Raji (cell line): ENCODE data around the gene GCNT4.

Source experiments
- POLR2A ChIP-seq: IDR thresholded peaks from 2 replicates; pipeline ENCODE4 v1.6.1; 2011; ENCODE audit warnings: low read depth, low read length, control low read depth; ENCODE audit not compliant: insufficient read depth

Gene GCNT4

DNA sequence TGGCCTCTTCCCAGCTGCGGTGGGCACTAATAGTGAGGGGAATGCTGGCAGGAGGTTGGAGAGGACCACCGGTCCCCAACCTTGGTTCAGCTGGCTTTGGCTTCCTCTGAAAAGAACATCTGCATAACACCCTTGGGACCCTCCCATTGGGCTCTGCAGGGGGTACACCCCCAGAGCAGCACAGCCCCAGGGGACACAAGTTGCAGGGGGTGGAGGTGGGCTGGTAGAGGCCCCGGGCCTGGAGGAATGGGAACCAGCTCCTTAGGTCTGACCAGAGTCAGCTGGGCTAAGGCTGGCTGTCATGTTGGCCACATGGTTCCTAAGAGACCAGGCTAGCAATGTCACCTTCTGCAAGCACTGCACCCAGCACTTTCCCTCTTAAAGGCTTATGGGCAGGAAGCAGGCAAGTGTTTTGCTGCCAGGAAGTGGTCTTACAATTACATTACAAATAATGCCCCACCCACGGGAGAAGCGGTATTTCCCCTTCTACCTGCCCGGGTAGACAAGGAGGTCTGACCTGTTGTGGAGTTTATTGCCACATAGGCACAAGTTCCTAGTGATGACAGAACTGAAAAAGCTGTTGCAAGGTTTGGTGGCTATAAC, 18.1 kb downstream of the GCNT4 start:
- TF ChIP-seq POLR2A = no peak

DNA sequence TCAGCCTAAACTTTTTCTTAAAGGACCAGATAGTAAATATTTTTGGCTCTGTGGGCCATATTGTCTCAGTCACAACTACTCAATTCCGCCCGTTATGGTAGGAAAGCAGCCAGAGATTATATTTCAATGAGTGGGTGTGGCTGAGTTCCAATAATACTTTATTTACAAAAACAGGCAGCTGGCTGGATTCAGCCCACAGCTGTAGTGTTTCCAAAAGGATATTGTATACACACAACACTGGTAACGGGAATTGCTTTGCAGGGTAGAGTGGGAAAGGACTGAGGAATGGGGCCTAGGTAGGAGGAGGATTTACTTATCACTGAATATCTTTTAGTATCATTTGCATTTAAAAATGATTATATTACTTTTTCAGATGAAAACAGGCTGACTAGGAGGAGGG, 21.0 kb downstream of the GCNT4 start:
- no peak for TF ChIP-seq POLR2A

DNA sequence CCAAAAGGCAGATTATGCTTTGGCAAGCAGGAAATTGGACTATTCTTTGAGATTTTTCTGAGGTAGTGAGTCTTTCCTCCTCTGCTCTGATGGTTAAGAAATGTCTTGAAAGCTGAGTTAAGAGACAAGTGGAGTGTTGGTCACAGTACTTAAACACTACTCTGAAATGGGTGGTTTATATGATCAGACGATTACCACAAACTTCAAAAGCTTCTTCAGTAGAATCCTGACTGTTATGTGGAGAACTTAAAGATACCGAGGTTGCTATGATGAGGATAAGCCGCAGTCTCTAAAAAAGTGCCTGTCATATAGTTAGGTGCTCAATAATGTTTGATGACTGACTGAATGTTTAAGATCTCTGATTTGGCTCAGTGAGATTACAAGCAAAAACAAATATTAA, 24.3 kb downstream of the GCNT4 start:
- TF ChIP-seq POLR2A = no peak

DNA sequence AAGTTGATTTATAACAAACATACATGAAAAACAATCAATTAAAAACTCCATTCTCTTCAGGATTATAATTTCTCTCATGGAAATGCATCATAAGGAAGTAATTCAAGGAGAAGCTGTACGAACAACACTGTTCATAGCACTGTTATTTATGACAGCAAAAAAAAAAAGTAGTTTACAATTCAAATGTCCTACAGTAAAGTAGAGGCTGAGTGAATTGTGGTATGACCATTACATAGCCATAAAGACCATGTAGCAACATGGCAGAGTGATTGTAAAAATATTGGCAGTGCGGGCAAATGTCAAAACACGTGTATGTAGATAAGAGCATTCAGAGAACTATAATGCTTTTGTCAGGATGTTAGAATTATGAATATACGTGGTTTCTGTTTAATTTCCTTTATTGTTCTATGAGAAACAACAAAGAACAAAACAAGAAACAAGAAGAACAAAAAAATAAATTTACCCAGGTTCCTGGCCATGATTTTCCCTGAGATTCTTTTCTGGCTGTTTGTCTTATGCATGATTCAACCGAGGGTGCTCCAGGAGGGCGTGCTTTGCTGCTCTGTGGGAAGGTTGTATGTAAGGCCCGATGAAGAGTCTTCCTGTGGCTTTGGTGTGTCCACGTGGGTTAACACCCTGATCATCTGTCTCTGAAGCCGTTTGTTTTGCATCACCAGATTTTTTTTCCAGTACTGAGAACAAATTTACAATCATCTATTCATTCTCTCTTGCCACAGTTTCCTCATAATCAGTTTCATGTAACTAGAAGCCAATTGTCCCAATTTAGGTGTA, 28.8 kb downstream of the GCNT4 start:
- no peak for TF ChIP-seq POLR2A

DNA sequence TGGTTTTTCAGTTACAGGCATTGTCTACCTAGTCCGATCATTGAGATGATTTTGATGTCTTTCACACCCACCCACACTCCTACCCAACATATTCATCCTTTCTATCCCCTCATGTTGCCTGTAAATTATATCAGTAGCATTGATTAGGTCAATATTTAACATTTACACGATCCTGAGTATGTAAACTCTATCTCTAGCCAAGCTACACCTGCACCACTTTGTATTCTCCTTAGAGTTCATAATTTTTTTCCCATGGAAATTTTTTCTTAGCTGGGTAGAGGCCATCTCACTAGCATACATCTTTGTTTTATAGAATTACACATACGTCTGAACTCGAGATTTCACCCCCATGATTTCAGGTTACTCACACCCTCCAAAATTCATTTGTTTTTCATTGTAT, 30.6 kb downstream of the GCNT4 start:
- TF ChIP-seq POLR2A = no peak

DNA sequence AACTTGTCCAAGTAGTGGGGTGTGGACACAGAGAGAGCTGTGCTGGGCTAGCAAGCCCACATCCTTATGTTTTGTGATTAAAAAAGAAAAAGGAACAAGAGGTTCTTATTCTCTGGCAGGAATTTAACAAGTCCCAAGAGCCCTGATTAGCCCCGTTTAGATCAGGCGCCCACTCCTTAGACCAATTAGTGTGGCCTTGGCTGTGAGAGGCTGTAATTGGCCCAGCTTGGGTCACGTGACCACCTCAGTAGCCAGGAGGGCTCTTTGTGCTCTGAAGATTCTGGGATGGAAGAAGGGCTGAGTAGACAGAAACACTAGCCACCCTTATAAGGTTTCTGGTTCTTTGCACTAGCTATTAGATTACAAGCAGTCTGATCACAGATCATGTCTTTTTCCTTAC, 31.1 kb downstream of the GCNT4 start:
- TF ChIP-seq POLR2A = no peak

DNA sequence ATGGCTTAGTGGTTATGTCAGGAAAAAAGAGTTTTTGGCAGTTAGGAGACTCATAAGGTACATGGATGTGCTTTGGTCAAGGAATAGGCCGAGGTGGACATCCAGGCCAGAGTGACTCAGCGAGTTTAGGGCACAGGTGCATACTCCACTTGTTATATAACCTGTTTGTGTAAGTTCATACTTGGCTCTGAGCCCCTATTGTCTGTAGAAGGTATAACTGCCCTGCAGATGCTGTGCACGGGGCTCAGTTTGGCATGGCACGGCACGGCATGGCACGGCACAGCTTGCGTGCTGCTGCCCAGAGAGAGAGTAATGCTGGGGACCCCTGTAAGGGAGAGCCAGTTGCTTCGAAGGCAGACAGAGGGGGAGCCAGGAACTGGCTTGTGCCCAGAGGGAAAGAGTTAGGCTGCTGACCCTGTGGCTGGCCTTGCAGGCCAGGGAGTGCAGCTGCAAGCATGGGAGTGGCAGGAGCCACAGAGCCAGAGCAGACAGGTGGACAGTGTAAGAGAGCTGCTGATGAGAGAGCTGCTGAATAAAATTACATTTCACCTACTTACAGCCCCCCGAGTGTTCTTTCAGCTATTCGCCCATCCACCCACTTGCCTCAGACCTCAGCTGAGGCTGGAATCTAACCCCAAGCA, 32.2 kb downstream of the GCNT4 start:
- no peak for TF ChIP-seq POLR2A

DNA sequence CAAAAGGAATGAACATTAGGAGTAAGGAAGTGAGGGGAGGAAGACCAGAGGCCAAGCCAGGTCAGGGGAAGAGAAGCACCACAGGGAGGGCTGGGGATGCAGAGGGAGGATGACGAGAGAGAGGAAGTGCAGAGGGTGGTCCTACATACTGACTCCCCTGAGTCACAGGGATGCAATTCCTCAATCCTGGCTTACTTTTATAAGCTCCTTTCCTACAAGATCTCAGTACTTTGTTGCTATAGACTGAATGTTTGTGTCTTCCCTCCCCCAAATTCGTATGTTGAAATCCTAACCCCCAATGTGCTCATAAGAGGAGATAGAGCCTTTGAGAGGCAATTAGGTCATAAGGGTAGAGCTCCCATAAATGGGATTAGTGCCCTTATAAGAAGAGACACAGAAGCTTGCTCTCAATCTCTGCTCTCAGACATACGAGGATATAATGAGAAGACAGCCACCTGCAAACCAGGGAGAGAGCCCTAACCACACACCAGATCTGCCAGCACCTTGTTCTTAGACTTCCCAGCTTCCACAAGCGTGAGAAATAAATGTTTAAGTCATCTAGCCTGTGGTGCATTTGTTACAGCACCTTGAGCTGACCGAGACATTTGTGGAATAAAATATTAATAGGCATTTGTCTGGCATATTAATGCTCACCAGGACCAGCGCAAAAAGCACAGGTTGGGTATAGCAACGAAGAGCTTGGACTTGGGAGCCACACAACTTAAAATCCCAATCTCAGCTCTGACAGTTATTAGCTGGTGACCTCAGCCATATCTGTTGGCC, 33.4 kb downstream of the GCNT4 start:
- no peak for TF ChIP-seq POLR2A

DNA sequence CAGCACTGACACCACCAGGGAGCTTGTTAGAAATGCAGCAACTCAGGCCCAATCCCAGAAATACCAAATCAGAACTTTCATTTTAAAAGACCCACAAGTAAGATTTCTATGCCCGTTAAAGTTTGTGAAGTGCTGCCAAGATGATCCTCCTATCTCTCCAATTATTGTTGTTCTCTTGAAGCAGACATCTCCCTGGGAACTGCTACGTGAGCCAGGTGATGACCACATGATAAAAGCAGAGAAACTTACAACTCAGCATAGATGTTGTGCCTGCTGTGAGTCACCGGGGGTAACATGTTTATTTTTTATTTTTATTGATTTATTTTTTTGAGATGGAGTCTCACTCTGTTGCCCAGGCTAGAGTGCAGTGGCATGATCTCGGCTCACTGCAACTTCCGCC, 34.4 kb downstream of the GCNT4 start:
- TF ChIP-seq POLR2A = no peak

DNA sequence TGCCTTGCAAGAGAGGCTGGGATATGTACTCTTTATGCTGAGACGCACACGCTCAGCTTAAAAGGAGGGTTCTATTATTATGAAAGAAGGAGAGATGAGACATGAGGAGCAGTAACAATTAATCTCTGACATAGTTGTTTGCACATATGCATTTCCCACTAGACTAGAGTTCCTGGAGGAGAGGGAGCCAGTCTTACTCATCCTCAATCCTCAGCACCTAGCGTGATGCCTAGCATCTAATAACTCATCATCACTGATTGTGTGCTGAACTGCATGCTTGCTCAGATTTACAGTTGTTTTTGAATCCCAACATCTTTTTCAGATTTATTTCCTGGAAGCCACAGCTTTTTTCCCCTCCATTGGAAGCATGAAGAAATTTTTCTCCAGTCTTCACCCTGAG, 35.5 kb downstream of the GCNT4 start:
- TF ChIP-seq POLR2A = no peak

DNA sequence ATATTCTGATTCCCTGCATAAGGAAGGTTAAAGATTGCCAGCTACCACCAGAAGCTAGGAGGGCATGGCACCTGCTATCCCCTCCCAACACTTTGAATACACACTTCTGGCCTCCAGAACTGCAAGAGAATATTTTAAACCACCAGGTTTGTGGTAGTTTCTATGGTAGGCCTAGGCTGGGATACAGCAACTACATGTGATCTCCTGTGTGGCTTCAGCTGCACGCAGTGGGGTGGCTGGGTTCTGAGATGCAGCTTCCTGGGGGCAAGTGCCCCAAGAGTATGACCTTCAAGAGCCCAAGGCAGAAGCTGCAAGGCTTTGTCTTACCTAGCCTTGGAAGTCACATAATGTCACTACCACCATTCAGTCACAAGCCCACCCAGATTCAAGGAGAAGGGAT, 39.6 kb downstream of the GCNT4 start:
- TF ChIP-seq POLR2A = no peak

DNA sequence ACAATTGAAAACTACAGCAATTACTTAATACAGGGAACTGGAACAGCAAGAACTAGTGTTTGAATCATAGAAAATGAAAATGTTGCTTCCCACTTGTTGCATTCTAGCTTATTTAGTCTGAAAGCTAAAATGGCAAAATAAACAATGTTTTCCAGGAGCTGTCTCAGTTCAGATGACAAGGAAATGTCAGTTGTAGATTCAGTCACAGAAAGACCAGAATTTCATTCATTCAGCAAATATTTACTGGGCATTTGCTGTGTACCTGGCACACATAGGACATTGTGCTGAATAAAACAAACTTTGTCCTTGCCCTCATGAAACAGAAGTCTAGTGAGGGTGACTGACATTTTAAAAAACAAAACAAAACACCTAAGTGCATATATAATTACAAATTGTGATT, 41.5 kb downstream of the GCNT4 start:
- no peak for TF ChIP-seq POLR2A

DNA sequence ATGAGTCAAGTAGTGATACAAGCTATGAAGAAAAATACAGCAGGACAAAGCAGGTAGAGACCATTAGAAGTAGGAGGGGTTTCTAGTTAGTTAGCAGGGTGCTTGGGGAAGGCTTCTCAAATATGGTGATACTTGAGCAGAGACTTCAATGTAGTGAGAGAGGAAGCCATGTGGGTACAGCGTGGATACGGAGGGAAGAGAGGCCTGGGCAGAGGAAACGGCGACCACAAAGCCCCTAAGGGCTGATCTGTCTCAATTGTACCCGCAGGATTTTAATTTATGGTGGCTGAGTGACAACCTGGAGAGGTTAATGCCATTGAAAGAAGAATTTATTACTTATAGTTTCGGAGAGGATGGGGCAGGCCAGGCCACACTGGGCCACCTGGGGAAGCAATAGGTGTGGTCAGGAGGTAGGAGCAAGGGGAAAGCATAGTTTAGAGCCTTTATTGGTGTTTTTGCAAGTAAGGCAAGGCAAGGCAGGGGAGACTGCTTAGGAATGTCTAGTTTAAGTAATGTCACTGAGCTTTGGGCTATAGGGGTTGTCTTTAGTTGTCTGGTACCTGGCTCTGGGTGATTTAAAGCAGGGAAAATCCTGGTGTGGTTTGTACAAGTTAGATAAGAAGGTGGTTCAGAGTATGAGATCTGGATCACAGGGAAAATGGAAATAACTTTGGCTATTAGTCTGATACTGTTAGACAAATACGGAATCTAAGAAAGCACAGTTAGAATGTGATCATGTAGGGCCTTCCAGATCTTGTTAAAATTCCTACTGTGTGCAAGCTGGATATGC, 42.6 kb downstream of the GCNT4 start:
- no peak for TF ChIP-seq POLR2A

DNA sequence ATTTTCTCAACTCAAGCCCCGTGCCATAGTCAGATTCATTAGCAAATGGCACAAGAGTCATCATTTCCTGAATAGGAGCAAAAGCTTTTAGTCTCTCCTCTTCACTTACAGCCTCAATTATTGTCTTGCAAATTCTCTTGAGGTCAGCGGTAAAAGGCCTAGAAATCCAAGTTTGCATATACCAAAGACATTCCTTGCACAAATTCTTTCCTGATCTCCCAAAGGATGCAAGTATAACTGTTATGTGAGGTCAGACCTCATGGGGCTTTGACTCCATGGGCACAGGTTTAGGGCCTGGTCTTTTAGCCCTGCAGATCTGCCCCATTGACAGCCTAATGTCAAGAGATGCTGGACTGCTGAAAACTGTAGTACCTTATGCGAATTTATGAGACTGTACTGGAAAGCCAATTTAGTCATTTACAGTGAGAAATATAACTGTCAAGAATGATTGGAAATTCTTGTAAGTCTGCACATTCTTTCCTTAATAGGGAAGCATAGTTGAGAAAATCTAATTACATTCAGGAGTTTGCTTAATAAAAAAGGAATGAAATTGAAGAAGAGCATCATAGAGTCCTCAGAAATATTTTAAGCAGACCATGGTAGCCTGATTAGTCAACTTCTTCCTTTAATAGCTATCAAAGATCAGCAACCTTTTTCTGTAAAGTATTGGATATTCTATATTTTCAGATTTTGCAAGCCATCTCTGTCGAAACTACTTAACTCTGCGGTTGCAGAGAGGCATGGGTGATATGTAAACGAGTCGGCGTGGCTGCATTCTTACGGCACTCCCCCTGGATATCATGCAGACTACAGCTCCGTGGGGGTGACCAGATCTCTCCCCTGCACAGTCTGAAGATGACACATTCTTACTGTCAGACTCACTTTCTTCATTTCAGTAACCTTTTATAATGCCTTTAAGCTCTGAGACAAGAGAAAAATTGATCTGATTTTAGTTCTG, 45.2 kb downstream of the GCNT4 start:
- no peak for TF ChIP-seq POLR2A
